Measurements from ENCODE around the gene FAM120A.

FAM120A gene

GRCh38 chr9:93582115-93582514 is 130.6 kb downstream of the FAM120A start:
- peak; percentile 96 for DNase-seq

GRCh38 chr9:93582550-93582949 is 131.1 kb downstream of the FAM120A start:
- no peak for DNase-seq

DNA sequence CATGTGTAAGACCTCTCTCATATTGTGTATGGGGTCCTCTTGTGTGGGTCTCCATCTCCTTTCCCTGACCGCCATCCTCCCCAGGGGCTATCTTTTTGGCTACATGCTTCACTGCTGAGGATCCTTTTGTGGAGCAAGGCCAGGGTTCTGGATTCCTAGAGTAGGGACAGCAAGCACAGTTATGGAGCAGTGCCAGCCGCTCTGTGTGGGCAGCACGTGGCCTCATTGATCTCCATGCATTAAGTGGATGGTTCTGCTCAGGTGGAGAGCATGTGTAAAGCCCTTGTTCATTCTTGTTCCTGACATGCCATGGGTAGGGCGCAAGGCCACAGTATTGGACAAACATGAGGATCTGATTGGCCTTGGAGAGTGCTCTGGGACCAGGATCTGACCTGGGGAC is 133.8 kb downstream of the FAM120A start:
- DNase-seq, result no peak

GRCh38 chr9:93585695-93586094 is 134.2 kb downstream of the FAM120A start:
- DNase-seq, result no peak

- DNase-seq, result no peak
Measured at GRCh38 chr9:93586290-93587057, 135.0 kb downstream of the FAM120A start.

GRCh38 chr9:93587284-93587650 is 135.8 kb downstream of the FAM120A start:
- DNase-seq, result no peak

- no peak for DNase-seq
Measured at GRCh38 chr9:93587651-93588347, 136.3 kb downstream of the FAM120A start.

- DNase-seq, result no peak
Measured at GRCh38 chr9:93588641-93589609, 137.4 kb downstream of the FAM120A start.

GRCh38 chr9:93589688-93590087 is 138.2 kb downstream of the FAM120A start:
- peak; percentile 59 for DNase-seq

- DNase-seq, result no peak
Measured at GRCh38 chr9:93590609-93591234, 139.2 kb downstream of the FAM120A start.

- no peak for DNase-seq
Measured at GRCh38 chr9:93591301-93592007, 140.0 kb downstream of the FAM120A start.

- no peak for DNase-seq
Measured at GRCh38 chr9:93592008-93592642, 140.6 kb downstream of the FAM120A start.

- peak; percentile 83 for DNase-seq
Measured at GRCh38 chr9:93592643-93593021, 141.1 kb downstream of the FAM120A start.

DNA sequence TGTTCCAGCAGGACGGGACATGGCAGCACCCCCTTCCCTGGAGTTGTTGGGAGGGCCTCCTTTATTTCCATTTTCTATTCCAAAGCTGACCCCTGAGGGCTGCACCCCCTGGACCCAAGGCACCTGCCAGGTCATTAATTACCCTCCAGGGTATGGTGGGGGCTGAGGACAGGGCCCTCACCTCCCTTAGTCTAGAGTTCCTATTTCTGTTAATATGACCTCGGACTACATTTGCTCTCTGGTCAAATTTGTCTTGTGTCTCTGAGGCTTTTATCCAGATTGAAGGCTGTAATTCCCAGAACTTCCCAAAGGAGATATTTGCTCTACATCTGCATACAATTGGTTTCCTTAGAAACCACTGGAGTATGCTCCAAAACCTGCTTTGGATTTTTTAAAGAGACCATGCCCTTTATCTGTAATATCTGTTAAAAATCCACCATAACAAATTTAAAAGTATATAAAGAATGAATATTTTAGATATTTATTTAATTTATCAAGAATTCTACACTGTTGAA is 141.7 kb downstream of the FAM120A start:
- DNase-seq, result no peak

- no peak for DNase-seq
Measured at GRCh38 chr9:93594041-93594756, 142.7 kb downstream of the FAM120A start.

GRCh38 chr9:93595461-93595860 is 144.0 kb downstream of the FAM120A start:
- no peak for DNase-seq

DNA sequence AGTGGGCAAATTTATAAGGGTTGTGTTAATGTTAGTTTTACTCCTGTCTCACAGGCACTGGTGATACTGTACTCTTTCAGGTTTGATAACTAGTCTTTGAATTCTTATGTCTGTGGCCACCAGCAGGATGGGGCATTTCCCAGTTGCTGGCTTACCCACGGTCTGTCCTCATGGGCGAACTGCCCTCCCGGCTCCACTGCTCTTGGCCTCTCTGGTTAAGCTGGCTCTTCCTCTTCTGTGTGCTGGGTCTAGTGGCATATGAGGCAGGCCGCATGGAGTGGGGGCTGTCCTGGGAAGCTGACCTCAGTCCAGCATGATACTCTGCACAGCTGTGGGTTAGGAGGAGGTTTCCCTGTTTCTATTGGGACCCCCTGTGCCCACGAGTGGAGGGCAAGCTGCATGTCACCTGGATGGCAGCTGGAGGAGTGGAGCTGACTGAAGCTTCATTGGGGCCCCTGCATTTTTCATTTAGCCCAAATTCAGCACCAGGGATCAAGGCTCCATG is 144.4 kb downstream of the FAM120A start:
- DNase-seq, result no peak

GRCh38 chr9:93596399-93596798 is 144.9 kb downstream of the FAM120A start:
- DNase-seq, result no peak

DNA sequence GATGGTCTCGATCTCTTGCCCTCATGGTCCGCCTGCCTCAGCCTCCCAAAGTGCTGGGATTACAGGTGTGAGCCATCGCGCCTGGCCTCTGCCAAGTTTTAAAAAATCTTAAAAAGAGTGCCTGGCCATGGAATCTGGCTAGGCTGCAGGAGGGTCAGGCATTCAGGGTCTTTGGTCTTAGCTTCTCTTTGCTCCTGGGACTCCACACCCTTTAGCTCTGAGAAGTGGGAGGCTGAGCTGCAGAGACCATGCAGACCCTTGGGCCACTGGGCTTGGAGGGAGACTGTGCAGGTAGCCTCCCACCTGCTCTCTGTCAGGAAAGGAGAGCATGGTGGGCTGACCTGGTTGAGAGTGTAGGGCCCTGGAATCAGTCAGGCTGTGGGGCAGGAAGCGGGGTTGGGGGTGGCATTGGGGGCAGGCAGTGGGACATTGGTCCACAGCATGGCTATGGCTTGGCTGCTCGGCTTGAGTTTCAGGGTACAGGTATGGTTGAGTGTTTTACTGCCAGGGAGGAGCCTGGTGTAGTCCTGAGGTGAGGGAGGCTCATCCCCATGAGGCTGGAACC is 145.7 kb downstream of the FAM120A start:
- DNase-seq, result no peak
